Hepatocyte (in vitro differentiated cells): ENCODE results near the gene DELE1.

ENCODE experiments used
- EZH2 ChIP-seq: fragments of 200-600 bp; sonication (generic); IDR thresholded peaks from 2 replicates; pipeline ENCODE4 v1.6.1; 2016; ENCODE audit warnings: antibody characterized with exemption, mild to moderate bottlenecking, borderline replicate concordance
- TF ChIP-seq, protein P1 (sequence below): fragments of 200-600 bp; sonication (generic); IDR thresholded peaks from 2 replicates; pipeline ENCODE4 v1.5.1; 2016; ENCODE audit warnings: antibody characterized with exemption, mild to moderate bottlenecking; ENCODE audit not compliant: poor library complexity

DNA sequence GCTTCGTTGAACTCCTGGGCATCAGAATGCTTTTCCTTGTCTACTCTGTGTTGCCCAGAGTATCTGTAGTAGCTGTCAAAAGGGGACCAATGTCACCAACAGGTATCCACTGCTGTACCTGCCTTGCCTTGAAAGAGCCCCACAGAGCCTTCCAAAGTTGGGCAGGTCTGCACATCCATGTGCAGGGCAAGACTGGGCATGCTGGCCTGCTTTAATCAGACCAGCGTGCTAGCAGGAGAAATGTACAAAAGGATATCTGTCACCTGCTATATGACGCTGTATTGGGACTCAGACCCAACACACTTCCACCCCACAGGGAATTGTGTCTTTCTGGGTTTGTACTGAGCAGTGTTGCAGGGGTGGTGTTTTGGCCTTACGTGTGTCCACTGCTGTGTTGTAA lies 11.9 kb downstream of the DELE1 start:
- TF ChIP-seq EZH2: no peak
- TF ChIP-seq, protein P1, sequence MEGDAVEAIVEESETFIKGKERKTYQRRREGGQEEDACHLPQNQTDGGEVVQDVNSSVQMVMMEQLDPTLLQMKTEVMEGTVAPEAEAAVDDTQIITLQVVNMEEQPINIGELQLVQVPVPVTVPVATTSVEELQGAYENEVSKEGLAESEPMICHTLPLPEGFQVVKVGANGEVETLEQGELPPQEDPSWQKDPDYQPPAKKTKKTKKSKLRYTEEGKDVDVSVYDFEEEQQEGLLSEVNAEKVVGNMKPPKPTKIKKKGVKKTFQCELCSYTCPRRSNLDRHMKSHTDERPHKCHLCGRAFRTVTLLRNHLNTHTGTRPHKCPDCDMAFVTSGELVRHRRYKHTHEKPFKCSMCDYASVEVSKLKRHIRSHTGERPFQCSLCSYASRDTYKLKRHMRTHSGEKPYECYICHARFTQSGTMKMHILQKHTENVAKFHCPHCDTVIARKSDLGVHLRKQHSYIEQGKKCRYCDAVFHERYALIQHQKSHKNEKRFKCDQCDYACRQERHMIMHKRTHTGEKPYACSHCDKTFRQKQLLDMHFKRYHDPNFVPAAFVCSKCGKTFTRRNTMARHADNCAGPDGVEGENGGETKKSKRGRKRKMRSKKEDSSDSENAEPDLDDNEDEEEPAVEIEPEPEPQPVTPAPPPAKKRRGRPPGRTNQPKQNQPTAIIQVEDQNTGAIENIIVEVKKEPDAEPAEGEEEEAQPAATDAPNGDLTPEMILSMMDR: no peak
